HepG2 (cell line): ENCODE results near the gene HABP4. TPM values are rescaled to one million over a fixed set of nuclear protein-coding genes. Genes with fewer than 3 reads are reported as not detected.
A peak's percentile ranks its signal among the peaks of the same experiment; 100 is the strongest.

Experiments used
- KAT8 ChIP-seq: IDR thresholded peaks from 2 replicates; pipeline ENCODE4 v1.6.1; 2016; ENCODE audit warnings: missing genetic modification reagents, missing compliant biosample characterization
- MAFF ChIP-seq: IDR thresholded peaks from 2 replicates; pipeline ENCODE4 v1.6.1; 2011; ENCODE audit warnings: low read depth, low read length, improper control_type of control experiment
- MTA3 ChIP-seq: sonication (generic); formaldehyde crosslinking; IDR thresholded peaks from 2 replicates; pipeline ENCODE4 v1.4.0; 2020; ENCODE audit warnings: missing genetic modification reagents
- MZF1 ChIP-seq: sonication (generic); formaldehyde crosslinking; IDR thresholded peaks from 2 replicates; pipeline ENCODE4 v1.8.1; 2023; ENCODE audit warnings: mild to moderate bottlenecking, missing genetic modification reagents, borderline replicate concordance
- PHF21A ChIP-seq: sonication (generic); formaldehyde crosslinking; IDR thresholded peaks from 2 replicates; pipeline ENCODE4 v1.5.0; 2020; ENCODE audit warnings: mild to moderate bottlenecking, missing genetic modification reagents
- RBM22 ChIP-seq: fragments of 200-400 bp; formaldehyde crosslinking; optimal IDR thresholded peaks from 2 replicates; pipeline ENCODE3; 2017; ENCODE audit warnings: mild to moderate bottlenecking, low read length, moderate library complexity
- SNAPC2 ChIP-seq: sonication (generic); formaldehyde crosslinking; IDR thresholded peaks from 2 replicates; pipeline ENCODE4 v1.8.1; 2022; ENCODE audit warnings: mild to moderate bottlenecking, missing genetic modification reagents
- TEAD3 ChIP-seq: optimal IDR thresholded peaks from 2 replicates; pipeline ENCODE3; 2016; ENCODE audit warnings: borderline replicate concordance
- ZNF282 ChIP-seq: fragments of 450-650 bp; IDR thresholded peaks from 2 replicates; pipeline ENCODE4 v1.6.1; 2018; ENCODE audit not compliant: partially characterized antibody
- ZNF335 ChIP-seq: sonication (generic); formaldehyde crosslinking; IDR thresholded peaks from 2 replicates; pipeline ENCODE4 v1.4.0; 2020; ENCODE audit warnings: missing genetic modification reagents
- ZNF383 ChIP-seq: sonication (generic); formaldehyde crosslinking; IDR thresholded peaks from 2 replicates; pipeline ENCODE4 v1.4.0; 2020; ENCODE audit warnings: missing genetic modification reagents, mild to moderate bottlenecking, borderline replicate concordance
- ZNF468 ChIP-seq: sonication (generic); formaldehyde crosslinking; IDR thresholded peaks from 2 replicates; pipeline ENCODE4 v1.8.0; 2022; ENCODE audit warnings: mild to moderate bottlenecking, moderate library complexity, missing genetic modification reagents
- ZNF670 ChIP-seq: sonication (generic); formaldehyde crosslinking; IDR thresholded peaks from 2 replicates; pipeline ENCODE4 v1.8.0; 2022; ENCODE audit warnings: mild to moderate bottlenecking, missing genetic modification reagents, borderline replicate concordance
- polyA plus RNA-seq, 8 experiments: library from polyadenylated mRNA; depleted of rRNA in 3 of 8; stranded (reverse) in 7 of 8; unstranded in 1 of 8; fragments of >200 nt; fragmentation: Illumina TruSeq in 4 of 8; extraction: Trizol in 4 of 8; gene quantifications; 2 replicates each; pipeline versions ENCODE4 v1.2.1 to v1.2.3, GENCODE V29; 2011 to 2016; ENCODE audit warnings: low read depth in 4 of 8, missing spikeins in 1 of 8, mixed read lengths in 1 of 8; ENCODE audit not compliant: insufficient read depth in 1 of 8
- total RNA-seq, 5 experiments: library from RNA; depleted of rRNA; stranded (reverse); fragments of >200 nt; fragmentation: Illumina TruSeq; extraction: Trizol; gene quantifications; 2 replicates each; pipeline ENCODE4 v1.2.3, GENCODE V29; 2016; ENCODE audit warnings: low read depth in 1 of 5
- TF ChIP-seq, protein P1 (sequence below): IDR thresholded peaks from 2 replicates; pipeline ENCODE4 v1.6.1; 2016; ENCODE audit warnings: low read depth, missing genetic modification reagents, missing compliant biosample characterization
- TF ChIP-seq, protein P2 (sequence below): sonication (generic); formaldehyde crosslinking; IDR thresholded peaks from 2 replicates; pipeline ENCODE4 v1.8.0; 2023; ENCODE audit warnings: mild to moderate bottlenecking, missing genetic modification reagents
- TF ChIP-seq, protein P3 (sequence below): IDR thresholded peaks from 2 replicates; pipeline ENCODE4 v1.6.1; 2012; ENCODE audit warnings: low read depth, low read length, improper control_type of control experiment
- TF ChIP-seq, protein P4 (sequence below): sonication (generic); formaldehyde crosslinking; conservative IDR thresholded peaks from 2 replicates; pipeline ENCODE4 v1.8.1; 2023; ENCODE audit warnings: missing genetic modification reagents

HABP4 gene
- total and polyA plus RNA-seq, 2 of the 13 experiments (the other 11 are each of a cell fraction or from before 2014, with no cell fraction given) = 14.3 to 26.6 TPM

DNA sequence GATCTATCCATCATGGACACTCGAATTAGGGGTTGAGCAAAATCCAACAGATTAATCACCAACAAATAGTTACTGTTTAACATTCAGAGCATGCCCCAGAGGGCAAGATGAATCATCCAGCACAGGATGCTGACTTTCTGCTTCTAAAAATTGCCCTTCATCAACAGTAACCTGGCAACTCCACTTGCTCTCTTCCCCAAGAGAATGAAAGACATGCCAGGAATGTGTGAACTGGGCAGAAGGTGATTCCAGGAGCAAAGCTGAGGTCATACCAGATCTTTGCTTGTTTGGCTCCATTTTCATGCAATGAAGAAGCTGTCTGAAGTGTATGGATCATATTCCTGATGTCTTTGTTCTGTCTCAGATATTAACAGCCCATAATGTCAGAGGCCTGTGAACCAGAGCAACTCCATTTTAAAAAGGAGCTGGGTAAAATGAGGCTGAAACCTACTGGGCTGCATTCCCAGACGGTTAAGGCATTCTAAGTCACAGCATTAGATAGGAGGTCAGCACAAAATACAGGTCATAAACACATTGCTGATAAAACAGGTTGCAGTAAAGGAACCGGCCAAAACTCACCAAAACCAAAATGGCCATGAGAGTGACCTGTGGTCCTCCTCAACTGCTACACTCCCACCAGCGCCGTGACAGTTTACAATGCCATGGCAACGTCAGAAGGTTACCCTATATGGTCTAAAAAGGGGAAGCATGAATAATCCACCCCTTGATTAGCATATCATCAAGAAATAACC, 29.3 kb upstream of the HABP4 start (continued):
- TF ChIP-seq, protein P1, sequence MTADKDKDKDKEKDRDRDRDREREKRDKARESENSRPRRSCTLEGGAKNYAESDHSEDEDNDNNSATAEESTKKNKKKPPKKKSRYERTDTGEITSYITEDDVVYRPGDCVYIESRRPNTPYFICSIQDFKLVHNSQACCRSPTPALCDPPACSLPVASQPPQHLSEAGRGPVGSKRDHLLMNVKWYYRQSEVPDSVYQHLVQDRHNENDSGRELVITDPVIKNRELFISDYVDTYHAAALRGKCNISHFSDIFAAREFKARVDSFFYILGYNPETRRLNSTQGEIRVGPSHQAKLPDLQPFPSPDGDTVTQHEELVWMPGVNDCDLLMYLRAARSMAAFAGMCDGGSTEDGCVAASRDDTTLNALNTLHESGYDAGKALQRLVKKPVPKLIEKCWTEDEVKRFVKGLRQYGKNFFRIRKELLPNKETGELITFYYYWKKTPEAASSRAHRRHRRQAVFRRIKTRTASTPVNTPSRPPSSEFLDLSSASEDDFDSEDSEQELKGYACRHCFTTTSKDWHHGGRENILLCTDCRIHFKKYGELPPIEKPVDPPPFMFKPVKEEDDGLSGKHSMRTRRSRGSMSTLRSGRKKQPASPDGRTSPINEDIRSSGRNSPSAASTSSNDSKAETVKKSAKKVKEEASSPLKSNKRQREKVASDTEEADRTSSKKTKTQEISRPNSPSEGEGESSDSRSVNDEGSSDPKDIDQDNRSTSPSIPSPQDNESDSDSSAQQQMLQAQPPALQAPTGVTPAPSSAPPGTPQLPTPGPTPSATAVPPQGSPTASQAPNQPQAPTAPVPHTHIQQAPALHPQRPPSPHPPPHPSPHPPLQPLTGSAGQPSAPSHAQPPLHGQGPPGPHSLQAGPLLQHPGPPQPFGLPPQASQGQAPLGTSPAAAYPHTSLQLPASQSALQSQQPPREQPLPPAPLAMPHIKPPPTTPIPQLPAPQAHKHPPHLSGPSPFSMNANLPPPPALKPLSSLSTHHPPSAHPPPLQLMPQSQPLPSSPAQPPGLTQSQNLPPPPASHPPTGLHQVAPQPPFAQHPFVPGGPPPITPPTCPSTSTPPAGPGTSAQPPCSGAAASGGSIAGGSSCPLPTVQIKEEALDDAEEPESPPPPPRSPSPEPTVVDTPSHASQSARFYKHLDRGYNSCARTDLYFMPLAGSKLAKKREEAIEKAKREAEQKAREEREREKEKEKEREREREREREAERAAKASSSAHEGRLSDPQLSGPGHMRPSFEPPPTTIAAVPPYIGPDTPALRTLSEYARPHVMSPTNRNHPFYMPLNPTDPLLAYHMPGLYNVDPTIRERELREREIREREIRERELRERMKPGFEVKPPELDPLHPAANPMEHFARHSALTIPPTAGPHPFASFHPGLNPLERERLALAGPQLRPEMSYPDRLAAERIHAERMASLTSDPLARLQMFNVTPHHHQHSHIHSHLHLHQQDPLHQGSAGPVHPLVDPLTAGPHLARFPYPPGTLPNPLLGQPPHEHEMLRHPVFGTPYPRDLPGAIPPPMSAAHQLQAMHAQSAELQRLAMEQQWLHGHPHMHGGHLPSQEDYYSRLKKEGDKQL (CRISPR knock-in tag) = peak; percentile 28; the same call in 1 of the 2 replicates
- TF ChIP-seq ZNF335 (CRISPR knock-in tag) = peak; percentile 84
- peak; percentile 43; the same call in 1 of the 2 replicates for TF ChIP-seq SNAPC2 (CRISPR knock-in tag)
- no peak for TF ChIP-seq MTA3
- TF ChIP-seq PHF21A (CRISPR knock-in tag) = peak; percentile 79; the same call in 1 of the 2 replicates
- no peak for TF ChIP-seq ZNF383 (CRISPR knock-in tag)
- TF ChIP-seq, protein P2, sequence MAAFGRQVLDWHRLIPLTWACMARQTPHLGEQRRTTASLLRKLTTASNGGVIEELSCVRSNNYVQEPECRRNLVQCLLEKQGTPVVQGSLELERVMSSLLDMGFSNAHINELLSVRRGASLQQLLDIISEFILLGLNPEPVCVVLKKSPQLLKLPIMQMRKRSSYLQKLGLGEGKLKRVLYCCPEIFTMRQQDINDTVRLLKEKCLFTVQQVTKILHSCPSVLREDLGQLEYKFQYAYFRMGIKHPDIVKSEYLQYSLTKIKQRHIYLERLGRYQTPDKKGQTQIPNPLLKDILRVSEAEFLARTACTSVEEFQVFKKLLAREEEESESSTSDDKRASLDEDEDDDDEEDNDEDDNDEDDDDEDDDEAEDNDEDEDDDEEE (CRISPR knock-in tag) = no peak
- TF ChIP-seq, protein P3, sequence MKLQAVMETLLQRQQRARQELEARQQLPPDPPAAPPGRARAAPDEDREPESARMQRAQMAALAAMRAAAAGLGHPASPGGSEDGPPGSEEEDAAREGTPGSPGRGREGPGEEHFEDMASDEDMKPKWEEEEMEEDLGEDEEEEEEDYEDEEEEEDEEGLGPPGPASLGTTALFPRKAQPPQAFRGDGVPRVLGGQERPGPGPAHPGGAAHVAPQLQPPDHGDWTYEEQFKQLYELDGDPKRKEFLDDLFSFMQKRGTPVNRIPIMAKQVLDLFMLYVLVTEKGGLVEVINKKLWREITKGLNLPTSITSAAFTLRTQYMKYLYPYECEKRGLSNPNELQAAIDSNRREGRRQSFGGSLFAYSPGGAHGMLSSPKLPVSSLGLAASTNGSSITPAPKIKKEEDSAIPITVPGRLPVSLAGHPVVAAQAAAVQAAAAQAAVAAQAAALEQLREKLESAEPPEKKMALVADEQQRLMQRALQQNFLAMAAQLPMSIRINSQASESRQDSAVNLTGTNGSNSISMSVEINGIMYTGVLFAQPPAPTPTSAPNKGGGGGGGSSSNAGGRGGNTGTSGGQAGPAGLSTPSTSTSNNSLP = peak; percentile 84; the same call in 1 of the 2 replicates
- TF ChIP-seq MAFF = peak; percentile 84
- no peak for TF ChIP-seq ZNF282
- TF ChIP-seq, protein P4, sequence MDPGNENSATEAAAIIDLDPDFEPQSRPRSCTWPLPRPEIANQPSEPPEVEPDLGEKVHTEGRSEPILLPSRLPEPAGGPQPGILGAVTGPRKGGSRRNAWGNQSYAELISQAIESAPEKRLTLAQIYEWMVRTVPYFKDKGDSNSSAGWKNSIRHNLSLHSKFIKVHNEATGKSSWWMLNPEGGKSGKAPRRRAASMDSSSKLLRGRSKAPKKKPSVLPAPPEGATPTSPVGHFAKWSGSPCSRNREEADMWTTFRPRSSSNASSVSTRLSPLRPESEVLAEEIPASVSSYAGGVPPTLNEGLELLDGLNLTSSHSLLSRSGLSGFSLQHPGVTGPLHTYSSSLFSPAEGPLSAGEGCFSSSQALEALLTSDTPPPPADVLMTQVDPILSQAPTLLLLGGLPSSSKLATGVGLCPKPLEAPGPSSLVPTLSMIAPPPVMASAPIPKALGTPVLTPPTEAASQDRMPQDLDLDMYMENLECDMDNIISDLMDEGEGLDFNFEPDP (CRISPR knock-in tag) = no peak
- TF ChIP-seq KAT8 (CRISPR knock-in tag) = peak; percentile 61; the same call in 1 of the 2 replicates
- TF ChIP-seq RBM22 = no peak
- no peak for TF ChIP-seq ZNF670 (CRISPR knock-in tag)
- TF ChIP-seq MZF1 (CRISPR knock-in tag) = no peak
- peak; percentile 100 for TF ChIP-seq TEAD3 (CRISPR knock-in tag)
- TF ChIP-seq ZNF468 = no peak
